ENCODE results near the gene MRPL45.

The MRPL45 gene

GRCh38 chr17:38338053-38338452, 41.1 kb downstream of the MRPL45 start:
- H3K79me2 ChIP-seq (ENCODE audit: insufficient read depth, low read length): no peaks in the 10 kb centered on the region
- H3K9me3 ChIP-seq (ENCODE audit: insufficient read depth, low read length): no peaks in the 10 kb centered on the region
- H3K4me2 ChIP-seq (ENCODE audit: low read depth, low read length, poor library complexity, severe bottlenecking): no peak overlapping the region
- H4K20me1 ChIP-seq (ENCODE audit: low read depth, low read length): no peaks in the 10 kb centered on the region
- no peaks in the 10 kb centered on the region for H3F3A ChIP-seq (ENCODE audit: insufficient read depth)
- no peak for TF ChIP-seq CTCF (IDR thresholded peaks at IDR 0.05; ENCODE audit: insufficient read depth, low read length, poor library complexity, severe bottlenecking)
- TF ChIP-seq EZH2phosphoT487 (conservative IDR thresholded peaks at IDR 0.05; ENCODE audit: low read length): no peak
- no peak overlapping the region for H3K9ac ChIP-seq (ENCODE audit: low read length)
- H3K27ac ChIP-seq (ENCODE audit: low read depth, low read length): no peak overlapping the region
- no peaks in the 10 kb centered on the region for H3K9me2 ChIP-seq (replicated peaks; ENCODE audit: insufficient read depth, low read length)
- no peak overlapping the region for H2AFZ ChIP-seq (ENCODE audit: low read depth, low read length, severe bottlenecking)
- no peak overlapping the region for H3K4me3 ChIP-seq (ENCODE audit: insufficient read depth, low read length, poor library complexity, severe bottlenecking)
- no peaks in the 10 kb centered on the region for H3K36me3 ChIP-seq (ENCODE audit: low read length)
- H3K27me3 ChIP-seq (ENCODE audit: low read length): no peaks in the 10 kb centered on the region

GRCh38 chr17:38338535-38338934, 41.6 kb downstream of the MRPL45 start:
- H3K9me3 ChIP-seq (ENCODE audit: insufficient read depth, low read length): no peaks in the 10 kb centered on the region
- H3K27ac ChIP-seq (ENCODE audit: low read depth, low read length): no peak overlapping the region
- H3K79me2 ChIP-seq (ENCODE audit: insufficient read depth, low read length): no peaks in the 10 kb centered on the region
- H3K9ac ChIP-seq (ENCODE audit: low read length): no peak overlapping the region
- H3K9me2 ChIP-seq (replicated peaks; ENCODE audit: insufficient read depth, low read length): no peaks in the 10 kb centered on the region
- no peak overlapping the region for H3K4me2 ChIP-seq (ENCODE audit: low read depth, low read length, poor library complexity, severe bottlenecking)
- H4K20me1 ChIP-seq (ENCODE audit: low read depth, low read length): no peaks in the 10 kb centered on the region
- TF ChIP-seq EZH2phosphoT487 (conservative IDR thresholded peaks at IDR 0.05; ENCODE audit: low read length): no peak
- no peak for TF ChIP-seq CTCF (IDR thresholded peaks at IDR 0.05; ENCODE audit: insufficient read depth, low read length, poor library complexity, severe bottlenecking)
- H3K27me3 ChIP-seq (ENCODE audit: low read length): no peaks in the 10 kb centered on the region
- H3K4me3 ChIP-seq (ENCODE audit: insufficient read depth, low read length, poor library complexity, severe bottlenecking): no peak overlapping the region
- H3K36me3 ChIP-seq (ENCODE audit: low read length): no peaks in the 10 kb centered on the region
- no peak overlapping the region for H2AFZ ChIP-seq (ENCODE audit: low read depth, low read length, severe bottlenecking)
- no peaks in the 10 kb centered on the region for H3F3A ChIP-seq (ENCODE audit: insufficient read depth)

- no peak for TF ChIP-seq EZH2phosphoT487 (conservative IDR thresholded peaks at IDR 0.05; ENCODE audit: low read length)
- TF ChIP-seq CTCF (IDR thresholded peaks at IDR 0.05; ENCODE audit: insufficient read depth, low read length, poor library complexity, severe bottlenecking): no peak
- Histone ChIP-seq H3K9me2 (replicated peaks; ENCODE audit: insufficient read depth, low read length) (no peaks in the 10 kb centered on the region), H3K27me3 (ENCODE audit: low read length) (no peaks in the 10 kb centered on the region), H3K36me3 (ENCODE audit: low read length) (no peaks in the 10 kb centered on the region), H3K9me3 (ENCODE audit: insufficient read depth, low read length) (no peaks in the 10 kb centered on the region), H3K9ac (ENCODE audit: low read length) (no peak overlapping the region), H3K4me3 (ENCODE audit: insufficient read depth, low read length, poor library complexity, severe bottlenecking) (no peak overlapping the region), H3K4me2 (ENCODE audit: low read depth, low read length, poor library complexity, severe bottlenecking) (no peak overlapping the region), H3K27ac (ENCODE audit: low read depth, low read length) (no peak overlapping the region), H3K79me2 (ENCODE audit: insufficient read depth, low read length) (no peaks in the 10 kb centered on the region), H4K20me1 (ENCODE audit: low read depth, low read length) (no peaks in the 10 kb centered on the region), H3F3A (ENCODE audit: insufficient read depth) (no peaks in the 10 kb centered on the region), H2AFZ (ENCODE audit: low read depth, low read length, severe bottlenecking) (no peak overlapping the region)
These were observed 42.9 kb downstream of the MRPL45 start for GRCh38 chr17:38339891-38340290.
